ENCODE results near the gene MIER2.
"Not testable (repeated sequence)": the region's sequence is repeated elsewhere in the genome, so short reads cannot be mapped to it uniquely, and the experiment has no call there.

The MIER2 gene

GRCh38 chr19:383922-384798 is 39.6 kb upstream of the MIER2 start:
- Mint-ChIP-seq H3K27ac (no peak overlapping the region), H3K36me3 (no peaks in the 10 kb centered on the region), H3K4me3 (peak overlapping the region; percentile 11), H3K9me3 (peaks cover 3% of the 10 kb centered on the region), H3K4me1 (peaks cover 25% of the 10 kb centered on the region)
- ATAC-seq = no peak
- no peak for DNase-seq (ENCODE audit: low spot score in 2 of 2)

GRCh38 chr19:383040-383439 is 38.4 kb upstream of the MIER2 start:
- Mint-ChIP-seq H3K27ac (peak overlapping the region; percentile 41), H3K9me3 (peaks cover 3% of the 10 kb centered on the region), H3K36me3 (peaks cover under 1% of the 10 kb centered on the region), H3K4me3 (peak overlapping the region; percentile 34), H3K4me1 (peaks cover 26% of the 10 kb centered on the region)
- DNase-seq (ENCODE audit: low spot score in 2 of 2) = no peak
- ATAC-seq = no peak

- H3K36me3 Mint-ChIP-seq; H3K9me3 Mint-ChIP-seq; DNase-seq (ENCODE audit: low spot score in 2 of 2): not testable (repeated sequence)
- ATAC-seq = peak; percentile 86
- peaks cover 31% of the 10 kb centered on the region for H3K4me1 Mint-ChIP-seq
- peak overlapping the region; percentile 41 for H3K27ac Mint-ChIP-seq
- H3K4me3 Mint-ChIP-seq = peak overlapping the region; percentile 34
Measured at GRCh38 chr19:382578-382977, 38.0 kb upstream of the MIER2 start.

GRCh38 chr19:381901-382300 is 37.3 kb upstream of the MIER2 start:
- not testable (repeated sequence) for H3K27ac Mint-ChIP-seq; H3K9me3 Mint-ChIP-seq; DNase-seq (ENCODE audit: low spot score in 2 of 2); H3K36me3 Mint-ChIP-seq; ATAC-seq; H3K4me3 Mint-ChIP-seq
- peaks cover 31% of the 10 kb centered on the region for H3K4me1 Mint-ChIP-seq

- ATAC-seq; H3K36me3 Mint-ChIP-seq; H3K9me3 Mint-ChIP-seq; DNase-seq (ENCODE audit: low spot score in 2 of 2); H3K27ac Mint-ChIP-seq; H3K4me3 Mint-ChIP-seq: not testable (repeated sequence)
- H3K4me1 Mint-ChIP-seq = peaks cover 31% of the 10 kb centered on the region
Measured at GRCh38 chr19:380618-381219, 36.1 kb upstream of the MIER2 start.

- no peak overlapping the region for H3K27ac Mint-ChIP-seq
- peaks cover 6% of the 10 kb centered on the region for H3K36me3 Mint-ChIP-seq
- H3K4me3 Mint-ChIP-seq = no peak overlapping the region
- peaks cover 31% of the 10 kb centered on the region for H3K4me1 Mint-ChIP-seq
- peaks cover 3% of the 10 kb centered on the region for H3K9me3 Mint-ChIP-seq
- no peak for DNase-seq (ENCODE audit: low spot score in 2 of 2)
- no peak for ATAC-seq
Measured at GRCh38 chr19:379796-380195, 35.2 kb upstream of the MIER2 start.

GRCh38 chr19:378706-379105 is 34.1 kb upstream of the MIER2 start:
- Mint-ChIP-seq H3K4me3 (no peak overlapping the region), H3K36me3 (peaks cover 6% of the 10 kb centered on the region), H3K9me3 (peaks cover 3% of the 10 kb centered on the region), H3K4me1 (peaks cover 30% of the 10 kb centered on the region), H3K27ac (no peak overlapping the region)
- ATAC-seq (no peak), DNase-seq (ENCODE audit: low spot score in 2 of 2) (no peak)

GRCh38 chr19:377801-378581 is 33.4 kb upstream of the MIER2 start:
- DNase-seq (ENCODE audit: low spot score in 2 of 2) (no peak), ATAC-seq (no peak)
- peaks cover 3% of the 10 kb centered on the region for H3K9me3 Mint-ChIP-seq
- H3K27ac Mint-ChIP-seq = peak overlapping the region; percentile 78
- peaks cover 24% of the 10 kb centered on the region for H3K4me1 Mint-ChIP-seq
- peaks cover 6% of the 10 kb centered on the region for H3K36me3 Mint-ChIP-seq
- H3K4me3 Mint-ChIP-seq = no peak overlapping the region

- no peak for ATAC-seq
- DNase-seq (ENCODE audit: low spot score in 2 of 2) = no peak
- H3K27ac Mint-ChIP-seq = no peak overlapping the region
Measured at GRCh38 chr19:376111-376470, 31.5 kb upstream of the MIER2 start.

GRCh38 chr19:375395-376110 is 31.0 kb upstream of the MIER2 start:
- Mint-ChIP-seq H3K4me3 (no peak overlapping the region), H3K9me3 (no peaks in the 10 kb centered on the region), H3K36me3 (peaks cover 6% of the 10 kb centered on the region), H3K4me1 (peaks cover 16% of the 10 kb centered on the region), H3K27ac (no peak overlapping the region)
- ATAC-seq (no peak), DNase-seq (ENCODE audit: low spot score in 2 of 2) (no peak)

More at GRCh38 chr19:376111-376470, 31.5 kb upstream of the MIER2 start:
- Mint-ChIP-seq H3K4me3 (no peak overlapping the region), H3K9me3 (no peaks in the 10 kb centered on the region), H3K4me1 (peaks cover 19% of the 10 kb centered on the region), H3K36me3 (peaks cover 6% of the 10 kb centered on the region)

- no peak for DNase-seq (ENCODE audit: low spot score in 2 of 2)
- peaks cover 14% of the 10 kb centered on the region for H3K4me1 Mint-ChIP-seq
- H3K27ac Mint-ChIP-seq = no peak overlapping the region
- no peaks in the 10 kb centered on the region for H3K9me3 Mint-ChIP-seq
- peaks cover 6% of the 10 kb centered on the region for H3K36me3 Mint-ChIP-seq
- no peak overlapping the region for H3K4me3 Mint-ChIP-seq
- ATAC-seq = no peak
Measured at GRCh38 chr19:374886-375235, 30.3 kb upstream of the MIER2 start.

GRCh38 chr19:374183-374885 is 29.7 kb upstream of the MIER2 start:
- Mint-ChIP-seq H3K4me3 (no peak overlapping the region), H3K4me1 (peaks cover 14% of the 10 kb centered on the region), H3K27ac (no peak overlapping the region), H3K9me3 (no peaks in the 10 kb centered on the region), H3K36me3 (peaks cover 6% of the 10 kb centered on the region)
- ATAC-seq (no peak), DNase-seq (ENCODE audit: low spot score in 2 of 2) (no peak)

- no peak overlapping the region for H3K4me3 Mint-ChIP-seq
- no peak overlapping the region for H3K27ac Mint-ChIP-seq
- H3K36me3 Mint-ChIP-seq = peaks cover 6% of the 10 kb centered on the region
- no peaks in the 10 kb centered on the region for H3K9me3 Mint-ChIP-seq
- DNase-seq (ENCODE audit: low spot score in 2 of 2) (no peak), ATAC-seq (peak; percentile 25)
- H3K4me1 Mint-ChIP-seq = peaks cover 14% of the 10 kb centered on the region
Measured at GRCh38 chr19:373391-374182, 29.0 kb upstream of the MIER2 start.

GRCh38 chr19:372306-372890 is 27.8 kb upstream of the MIER2 start:
- Mint-ChIP-seq H3K36me3 (no peaks in the 10 kb centered on the region), H3K9me3 (no peaks in the 10 kb centered on the region), H3K27ac (no peak overlapping the region), H3K4me1 (peaks cover 8% of the 10 kb centered on the region), H3K4me3 (no peak overlapping the region)
- DNase-seq (ENCODE audit: low spot score in 2 of 2) = no peak
- no peak for ATAC-seq
